ENCODE results near the gene FAM120B. TPM values are rescaled to one million over a fixed set of nuclear protein-coding genes. Genes with fewer than 3 reads are reported as not detected.

Gene FAM120B
- total and polyA plus RNA-seq, 2 experiments from 2014 or later = 7.2 to 16.7 TPM

DNA sequence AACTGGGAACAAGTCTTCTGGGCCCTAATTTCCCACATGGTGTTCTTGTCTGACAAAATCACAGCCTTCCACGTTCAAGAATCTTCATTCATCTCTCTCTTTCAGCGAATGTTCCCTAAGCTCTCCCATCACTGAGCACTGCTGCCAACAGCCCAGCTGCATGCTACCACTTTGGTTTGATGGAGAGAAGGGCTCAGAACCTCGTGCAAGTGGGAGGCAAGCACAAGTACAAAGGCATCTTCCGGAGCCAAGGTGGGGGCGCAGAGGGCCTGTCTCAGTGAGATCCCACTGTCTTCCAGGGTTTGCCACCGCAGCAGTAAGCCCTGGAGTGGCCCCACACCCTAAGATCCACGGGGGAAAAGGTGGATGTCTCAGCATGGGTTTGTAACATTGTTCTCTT lies 32.9 kb upstream of the FAM120B start:
- no peak for TF ChIP-seq JUNB (IDR thresholded peaks at IDR 0.05; ENCODE audit: unreplicated experiment)
- TF ChIP-seq CREB1 (CRISPR knock-in tag; IDR thresholded peaks at IDR 0.05; ENCODE audit: low read depth) = no peak
- TF ChIP-seq, protein P1, sequence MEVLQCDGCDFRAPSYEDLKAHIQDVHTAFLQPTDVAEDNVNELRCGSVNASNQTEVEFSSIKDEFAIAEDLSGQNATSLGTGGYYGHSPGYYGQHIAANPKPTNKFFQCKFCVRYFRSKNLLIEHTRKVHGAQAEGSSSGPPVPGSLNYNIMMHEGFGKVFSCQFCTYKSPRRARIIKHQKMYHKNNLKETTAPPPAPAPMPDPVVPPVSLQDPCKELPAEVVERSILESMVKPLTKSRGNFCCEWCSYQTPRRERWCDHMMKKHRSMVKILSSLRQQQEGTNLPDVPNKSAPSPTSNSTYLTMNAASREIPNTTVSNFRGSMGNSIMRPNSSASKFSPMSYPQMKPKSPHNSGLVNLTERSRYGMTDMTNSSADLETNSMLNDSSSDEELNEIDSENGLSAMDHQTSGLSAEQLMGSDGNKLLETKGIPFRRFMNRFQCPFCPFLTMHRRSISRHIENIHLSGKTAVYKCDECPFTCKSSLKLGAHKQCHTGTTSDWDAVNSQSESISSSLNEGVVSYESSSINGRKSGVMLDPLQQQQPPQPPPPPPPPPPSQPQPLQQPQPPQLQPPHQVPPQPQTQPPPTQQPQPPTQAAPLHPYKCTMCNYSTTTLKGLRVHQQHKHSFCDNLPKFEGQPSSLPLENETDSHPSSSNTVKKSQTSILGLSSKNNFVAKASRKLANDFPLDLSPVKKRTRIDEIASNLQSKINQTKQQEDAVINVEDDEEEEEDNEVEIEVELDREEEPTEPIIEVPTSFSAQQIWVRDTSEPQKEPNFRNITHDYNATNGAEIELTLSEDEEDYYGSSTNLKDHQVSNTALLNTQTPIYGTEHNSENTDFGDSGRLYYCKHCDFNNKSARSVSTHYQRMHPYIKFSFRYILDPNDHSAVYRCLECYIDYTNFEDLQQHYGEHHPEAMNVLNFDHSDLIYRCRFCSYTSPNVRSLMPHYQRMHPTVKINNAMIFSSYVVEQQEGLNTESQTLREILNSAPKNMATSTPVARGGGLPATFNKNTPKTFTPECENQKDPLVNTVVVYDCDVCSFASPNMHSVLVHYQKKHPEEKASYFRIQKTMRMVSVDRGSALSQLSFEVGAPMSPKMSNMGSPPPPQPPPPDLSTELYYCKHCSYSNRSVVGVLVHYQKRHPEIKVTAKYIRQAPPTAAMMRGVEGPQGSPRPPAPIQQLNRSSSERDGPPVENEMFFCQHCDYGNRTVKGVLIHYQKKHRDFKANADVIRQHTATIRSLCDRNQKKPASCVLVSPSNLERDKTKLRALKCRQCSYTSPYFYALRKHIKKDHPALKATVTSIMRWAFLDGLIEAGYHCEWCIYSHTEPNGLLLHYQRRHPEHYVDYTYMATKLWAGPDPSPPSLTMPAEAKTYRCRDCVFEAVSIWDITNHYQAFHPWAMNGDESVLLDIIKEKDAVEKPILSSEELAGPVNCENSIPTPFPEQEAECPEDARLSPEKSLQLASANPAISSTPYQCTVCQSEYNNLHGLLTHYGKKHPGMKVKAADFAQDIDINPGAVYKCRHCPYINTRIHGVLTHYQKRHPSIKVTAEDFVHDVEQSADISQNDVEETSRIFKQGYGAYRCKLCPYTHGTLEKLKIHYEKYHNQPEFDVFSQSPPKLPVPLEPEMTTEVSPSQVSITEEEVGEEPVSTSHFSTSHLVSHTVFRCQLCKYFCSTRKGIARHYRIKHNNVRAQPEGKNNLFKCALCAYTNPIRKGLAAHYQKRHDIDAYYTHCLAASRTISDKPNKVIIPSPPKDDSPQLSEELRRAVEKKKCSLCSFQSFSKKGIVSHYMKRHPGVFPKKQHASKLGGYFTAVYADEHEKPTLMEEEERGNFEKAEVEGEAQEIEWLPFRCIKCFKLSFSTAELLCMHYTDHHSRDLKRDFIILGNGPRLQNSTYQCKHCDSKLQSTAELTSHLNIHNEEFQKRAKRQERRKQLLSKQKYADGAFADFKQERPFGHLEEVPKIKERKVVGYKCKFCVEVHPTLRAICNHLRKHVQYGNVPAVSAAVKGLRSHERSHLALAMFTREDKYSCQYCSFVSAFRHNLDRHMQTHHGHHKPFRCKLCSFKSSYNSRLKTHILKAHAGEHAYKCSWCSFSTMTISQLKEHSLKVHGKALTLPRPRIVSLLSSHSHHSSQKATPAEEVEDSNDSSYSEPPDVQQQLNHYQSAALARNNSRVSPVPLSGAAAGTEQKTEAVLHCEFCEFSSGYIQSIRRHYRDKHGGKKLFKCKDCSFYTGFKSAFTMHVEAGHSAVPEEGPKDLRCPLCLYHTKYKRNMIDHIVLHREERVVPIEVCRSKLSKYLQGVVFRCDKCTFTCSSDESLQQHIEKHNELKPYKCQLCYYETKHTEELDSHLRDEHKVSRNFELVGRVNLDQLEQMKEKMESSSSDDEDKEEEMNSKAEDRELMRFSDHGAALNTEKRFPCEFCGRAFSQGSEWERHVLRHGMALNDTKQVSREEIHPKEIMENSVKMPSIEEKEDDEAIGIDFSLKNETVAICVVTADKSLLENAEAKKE (CRISPR knock-in tag; IDR thresholded peaks at IDR 0.05) = no peak
- no peak for TF ChIP-seq ZNF331 (CRISPR knock-in tag; IDR thresholded peaks at IDR 0.05; ENCODE audit: low read depth)
- no peak for TF ChIP-seq ZNF114 (CRISPR knock-in tag; IDR thresholded peaks at IDR 0.05)
- TF ChIP-seq, protein P2, sequence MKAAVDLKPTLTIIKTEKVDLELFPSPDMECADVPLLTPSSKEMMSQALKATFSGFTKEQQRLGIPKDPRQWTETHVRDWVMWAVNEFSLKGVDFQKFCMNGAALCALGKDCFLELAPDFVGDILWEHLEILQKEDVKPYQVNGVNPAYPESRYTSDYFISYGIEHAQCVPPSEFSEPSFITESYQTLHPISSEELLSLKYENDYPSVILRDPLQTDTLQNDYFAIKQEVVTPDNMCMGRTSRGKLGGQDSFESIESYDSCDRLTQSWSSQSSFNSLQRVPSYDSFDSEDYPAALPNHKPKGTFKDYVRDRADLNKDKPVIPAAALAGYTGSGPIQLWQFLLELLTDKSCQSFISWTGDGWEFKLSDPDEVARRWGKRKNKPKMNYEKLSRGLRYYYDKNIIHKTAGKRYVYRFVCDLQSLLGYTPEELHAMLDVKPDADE (IDR thresholded peaks at IDR 0.05) = no peak
- no peak for TF ChIP-seq NANOG (IDR thresholded peaks at IDR 0.05; ENCODE audit: borderline replicate concordance)
- no peak for TF ChIP-seq STAT1 (IDR thresholded peaks at IDR 0.05; ENCODE audit: unreplicated experiment)
- TF ChIP-seq, protein P3, sequence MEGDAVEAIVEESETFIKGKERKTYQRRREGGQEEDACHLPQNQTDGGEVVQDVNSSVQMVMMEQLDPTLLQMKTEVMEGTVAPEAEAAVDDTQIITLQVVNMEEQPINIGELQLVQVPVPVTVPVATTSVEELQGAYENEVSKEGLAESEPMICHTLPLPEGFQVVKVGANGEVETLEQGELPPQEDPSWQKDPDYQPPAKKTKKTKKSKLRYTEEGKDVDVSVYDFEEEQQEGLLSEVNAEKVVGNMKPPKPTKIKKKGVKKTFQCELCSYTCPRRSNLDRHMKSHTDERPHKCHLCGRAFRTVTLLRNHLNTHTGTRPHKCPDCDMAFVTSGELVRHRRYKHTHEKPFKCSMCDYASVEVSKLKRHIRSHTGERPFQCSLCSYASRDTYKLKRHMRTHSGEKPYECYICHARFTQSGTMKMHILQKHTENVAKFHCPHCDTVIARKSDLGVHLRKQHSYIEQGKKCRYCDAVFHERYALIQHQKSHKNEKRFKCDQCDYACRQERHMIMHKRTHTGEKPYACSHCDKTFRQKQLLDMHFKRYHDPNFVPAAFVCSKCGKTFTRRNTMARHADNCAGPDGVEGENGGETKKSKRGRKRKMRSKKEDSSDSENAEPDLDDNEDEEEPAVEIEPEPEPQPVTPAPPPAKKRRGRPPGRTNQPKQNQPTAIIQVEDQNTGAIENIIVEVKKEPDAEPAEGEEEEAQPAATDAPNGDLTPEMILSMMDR (conservative IDR thresholded peaks at IDR 0.05; ENCODE audit: low read depth in 2 of 2) = no peak
- H3K9me2 ChIP-seq (ENCODE audit: insufficient read depth) = no peaks in the 10 kb centered on the region
- H3K4me1 ChIP-seq (ENCODE audit: insufficient read depth) = 0 out of 2 replicates have a peak, but pooled peaks cover 3% of the 10 kb centered on the region
- Mint-ChIP-seq H3K27me3 (ENCODE audit: insufficient read depth, low read depth, poor library complexity) (peaks cover 15% of the 10 kb centered on the region), H3K9me3 (no peaks in the 10 kb centered on the region), H3K4me3 (no peak overlapping the region), H3K4me1 (peaks cover 18% of the 10 kb centered on the region), H3K36me3 (ENCODE audit: low read depth) (no peaks in the 10 kb centered on the region), H3K27ac (no peak overlapping the region)
- H3F3A ChIP-seq (replicated peaks; ENCODE audit: low read depth) = no peaks in the 10 kb centered on the region
- no peaks in the 10 kb centered on the region for H3K27me3 ChIP-seq (ENCODE audit: insufficient read depth)
- H3K4me3 ChIP-seq = no peak overlapping the region
- H4K20me1 ChIP-seq (replicated peaks; ENCODE audit: insufficient read depth) = no peaks in the 10 kb centered on the region
- H3K36me3 ChIP-seq (ENCODE audit: insufficient read depth) = no peaks in the 10 kb centered on the region
- no peak overlapping the region for H3K27ac ChIP-seq (ENCODE audit: low read depth)
- DNase-seq (ENCODE audit: low spot score) (no peak), ATAC-seq (no peak)
- no peaks in the 10 kb centered on the region for H3K79me2 ChIP-seq (replicated peaks; ENCODE audit: insufficient read depth)
- no peak overlapping the region for H3K4me2 ChIP-seq
- no peak overlapping the region for H2AFZ ChIP-seq

All from GM23338 (cell line).